ENCODE measurements around the gene CRYZ.

DNA sequence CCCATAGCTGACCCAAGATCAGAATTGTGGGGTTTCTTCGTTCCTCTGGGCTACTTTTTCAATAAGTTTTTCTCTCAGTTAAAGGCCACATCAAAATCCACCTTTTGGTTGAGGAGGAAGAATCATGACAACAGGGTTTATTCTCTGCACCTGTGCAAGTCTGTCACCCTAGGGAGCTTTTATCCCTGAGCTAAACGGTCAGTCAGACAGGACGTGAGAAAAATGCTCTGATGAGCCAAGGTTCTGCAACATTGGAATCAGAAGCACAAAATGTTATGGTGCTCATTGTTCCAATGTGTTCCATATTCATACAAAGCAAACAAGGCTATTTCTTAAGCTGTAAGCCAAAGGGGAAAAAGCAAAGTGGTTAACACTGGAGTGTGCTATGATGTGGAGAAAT, 51.8 kb downstream of the CRYZ start:
- TF ChIP-seq, protein P1, sequence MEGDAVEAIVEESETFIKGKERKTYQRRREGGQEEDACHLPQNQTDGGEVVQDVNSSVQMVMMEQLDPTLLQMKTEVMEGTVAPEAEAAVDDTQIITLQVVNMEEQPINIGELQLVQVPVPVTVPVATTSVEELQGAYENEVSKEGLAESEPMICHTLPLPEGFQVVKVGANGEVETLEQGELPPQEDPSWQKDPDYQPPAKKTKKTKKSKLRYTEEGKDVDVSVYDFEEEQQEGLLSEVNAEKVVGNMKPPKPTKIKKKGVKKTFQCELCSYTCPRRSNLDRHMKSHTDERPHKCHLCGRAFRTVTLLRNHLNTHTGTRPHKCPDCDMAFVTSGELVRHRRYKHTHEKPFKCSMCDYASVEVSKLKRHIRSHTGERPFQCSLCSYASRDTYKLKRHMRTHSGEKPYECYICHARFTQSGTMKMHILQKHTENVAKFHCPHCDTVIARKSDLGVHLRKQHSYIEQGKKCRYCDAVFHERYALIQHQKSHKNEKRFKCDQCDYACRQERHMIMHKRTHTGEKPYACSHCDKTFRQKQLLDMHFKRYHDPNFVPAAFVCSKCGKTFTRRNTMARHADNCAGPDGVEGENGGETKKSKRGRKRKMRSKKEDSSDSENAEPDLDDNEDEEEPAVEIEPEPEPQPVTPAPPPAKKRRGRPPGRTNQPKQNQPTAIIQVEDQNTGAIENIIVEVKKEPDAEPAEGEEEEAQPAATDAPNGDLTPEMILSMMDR (IDR thresholded peaks at IDR 0.05): no peak
- no peak for TF ChIP-seq EP300 (IDR thresholded peaks at IDR 0.05)

Data from tibial nerve (tissue), 4 donors.